LNCAP (cell line): Measurements from ENCODE around the gene ACAP2.

Source experiments
- TF ChIP-seq, protein P1 (sequence below): fragments of 450-650 bp; IDR thresholded peaks from 2 replicates; pipeline ENCODE4 v1.5.1; 2017; ENCODE audit warnings: mild to moderate bottlenecking

Gene ACAP2

DNA sequence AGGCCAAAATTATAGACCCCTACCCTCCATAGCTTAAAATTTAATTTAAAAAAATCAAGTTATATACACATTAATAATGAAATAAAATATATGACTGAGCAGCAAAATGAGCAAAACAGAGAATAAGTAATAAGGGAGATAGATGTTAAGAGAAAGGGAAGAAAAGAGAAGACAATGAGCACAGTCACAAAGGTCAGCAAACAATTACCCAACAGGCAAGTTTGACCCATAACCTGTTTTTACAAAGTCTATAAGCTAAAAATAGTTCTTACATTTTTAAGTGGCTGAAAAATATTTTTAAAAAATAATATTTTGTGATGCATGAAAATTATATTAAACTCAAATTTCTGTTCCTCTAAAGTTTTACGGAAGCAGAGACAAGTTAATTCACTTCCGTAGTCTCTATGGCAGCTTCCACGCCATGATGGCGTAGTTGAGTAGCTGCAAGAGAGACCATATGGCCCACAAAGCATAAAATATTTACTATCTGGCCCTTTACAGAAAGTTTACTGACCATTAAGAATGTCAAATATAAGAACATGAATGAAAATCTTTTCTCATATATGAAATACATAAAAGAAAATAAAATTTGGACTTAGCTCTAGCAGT, 47.5 kb downstream of the ACAP2 start:
- TF ChIP-seq, protein P1, sequence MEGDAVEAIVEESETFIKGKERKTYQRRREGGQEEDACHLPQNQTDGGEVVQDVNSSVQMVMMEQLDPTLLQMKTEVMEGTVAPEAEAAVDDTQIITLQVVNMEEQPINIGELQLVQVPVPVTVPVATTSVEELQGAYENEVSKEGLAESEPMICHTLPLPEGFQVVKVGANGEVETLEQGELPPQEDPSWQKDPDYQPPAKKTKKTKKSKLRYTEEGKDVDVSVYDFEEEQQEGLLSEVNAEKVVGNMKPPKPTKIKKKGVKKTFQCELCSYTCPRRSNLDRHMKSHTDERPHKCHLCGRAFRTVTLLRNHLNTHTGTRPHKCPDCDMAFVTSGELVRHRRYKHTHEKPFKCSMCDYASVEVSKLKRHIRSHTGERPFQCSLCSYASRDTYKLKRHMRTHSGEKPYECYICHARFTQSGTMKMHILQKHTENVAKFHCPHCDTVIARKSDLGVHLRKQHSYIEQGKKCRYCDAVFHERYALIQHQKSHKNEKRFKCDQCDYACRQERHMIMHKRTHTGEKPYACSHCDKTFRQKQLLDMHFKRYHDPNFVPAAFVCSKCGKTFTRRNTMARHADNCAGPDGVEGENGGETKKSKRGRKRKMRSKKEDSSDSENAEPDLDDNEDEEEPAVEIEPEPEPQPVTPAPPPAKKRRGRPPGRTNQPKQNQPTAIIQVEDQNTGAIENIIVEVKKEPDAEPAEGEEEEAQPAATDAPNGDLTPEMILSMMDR, result no peak

DNA sequence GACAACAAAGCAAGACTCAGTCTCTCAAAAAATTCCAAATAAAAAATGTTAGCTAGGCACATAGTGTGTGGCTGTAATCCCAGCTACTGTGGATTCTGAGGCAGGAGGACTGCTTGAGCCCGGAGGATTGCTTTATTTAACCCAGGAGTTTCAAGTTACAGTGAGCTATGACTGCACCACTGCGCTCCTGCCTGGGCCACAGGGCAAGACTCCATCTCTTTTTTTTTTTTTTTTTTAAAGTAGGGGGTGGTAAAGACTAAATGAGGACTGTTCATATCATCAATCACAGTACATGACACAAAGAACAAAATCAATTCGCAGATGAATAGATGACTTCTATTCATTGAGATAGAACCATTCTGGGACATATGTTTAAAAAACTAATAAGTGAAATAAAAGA, 48.1 kb downstream of the ACAP2 start:
- TF ChIP-seq, protein P1, result no peak

DNA sequence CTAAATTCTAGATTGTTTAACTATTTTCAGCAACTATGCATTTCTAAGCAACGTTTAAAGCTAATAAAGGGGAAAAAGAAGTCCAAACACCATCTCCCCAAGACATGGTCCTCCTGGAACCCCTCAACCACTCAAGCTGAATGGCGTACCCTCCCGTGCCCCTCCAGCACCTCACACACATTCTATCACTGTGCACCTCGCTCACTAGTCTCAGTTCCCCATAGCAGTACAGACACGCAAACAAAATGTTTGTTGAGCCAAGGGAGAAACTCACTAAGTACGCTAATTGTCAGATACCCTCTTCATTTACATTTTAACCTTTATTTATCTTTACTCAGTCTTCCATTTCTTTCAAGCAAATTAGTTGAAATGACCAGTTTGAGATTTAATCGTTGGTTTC, 48.8 kb downstream of the ACAP2 start:
- TF ChIP-seq, protein P1, result no peak

DNA sequence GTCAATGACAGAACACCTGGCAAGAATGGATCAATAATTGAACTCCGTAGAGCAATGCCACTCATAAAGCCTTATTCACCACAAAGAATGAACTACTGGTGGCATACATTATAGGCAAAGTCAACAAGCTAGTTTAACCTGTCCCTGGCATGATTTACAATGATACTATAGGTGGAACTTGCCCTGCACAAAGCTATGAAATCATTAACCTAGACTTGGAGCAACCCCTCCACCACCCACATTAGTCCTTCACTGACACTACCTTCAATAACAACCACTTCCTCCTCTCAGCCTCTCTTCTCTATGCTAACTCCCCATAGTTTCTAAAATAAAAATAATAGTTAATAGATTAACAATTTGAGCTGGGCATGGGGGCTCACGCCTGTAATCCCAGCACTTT, 54.4 kb downstream of the ACAP2 start:
- TF ChIP-seq, protein P1, result no peak

DNA sequence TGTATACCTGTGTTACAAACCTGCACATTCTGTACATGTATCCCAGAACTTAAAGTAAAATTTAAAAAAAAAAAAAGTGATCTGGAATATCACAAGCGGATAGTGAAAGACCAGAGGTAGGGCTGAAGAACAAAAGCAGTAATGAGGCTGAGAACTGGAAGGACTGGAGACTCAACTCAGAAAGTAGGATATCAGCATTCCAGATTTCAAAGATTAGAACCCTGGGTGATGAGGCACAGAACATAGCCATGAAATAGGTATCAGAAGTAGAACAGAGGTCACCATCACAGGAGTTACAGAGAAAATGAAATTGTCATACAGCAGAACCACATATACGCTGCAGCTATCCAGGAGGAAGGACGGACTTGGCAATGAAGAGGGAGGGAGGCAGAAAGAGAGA, 56.1 kb downstream of the ACAP2 start:
- TF ChIP-seq, protein P1, result no peak

DNA sequence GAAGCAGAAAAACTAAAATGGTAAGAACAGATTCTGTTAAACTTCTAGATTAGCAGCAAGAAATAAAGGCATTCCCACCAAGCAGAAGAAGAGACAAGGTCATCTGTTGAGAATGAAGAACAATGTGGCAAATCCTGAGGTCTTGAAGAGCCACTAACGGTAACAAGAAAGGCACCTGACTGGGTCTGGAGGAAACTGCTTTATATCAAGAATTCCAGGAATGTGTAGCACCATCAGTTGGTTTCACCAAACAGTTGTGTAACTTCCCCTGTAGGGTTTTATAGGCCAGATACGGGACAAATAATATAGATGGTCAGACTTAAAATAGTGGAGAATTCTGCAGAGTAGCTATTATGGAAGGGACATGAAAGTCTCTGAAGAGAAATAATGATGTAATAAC, 57.3 kb downstream of the ACAP2 start:
- TF ChIP-seq, protein P1, result no peak

DNA sequence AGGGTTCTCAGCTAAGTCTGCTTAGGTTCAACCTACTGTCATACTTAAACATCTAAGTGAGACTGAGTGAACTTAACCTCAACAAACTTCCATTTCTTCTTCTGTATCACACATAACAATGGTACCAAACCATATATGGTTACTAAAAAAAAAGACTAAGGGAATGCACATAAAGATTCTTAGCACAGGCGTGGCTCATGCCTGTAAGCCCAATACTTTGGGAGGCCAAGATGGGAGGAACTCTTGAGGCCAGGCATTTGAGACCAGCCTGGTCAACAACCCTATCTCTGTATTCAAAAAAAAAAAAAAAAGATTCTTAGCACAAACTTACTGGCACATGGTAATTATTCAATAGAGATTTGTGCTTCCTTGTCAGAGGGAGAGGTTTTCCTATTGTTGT, 57.9 kb downstream of the ACAP2 start:
- TF ChIP-seq, protein P1, result no peak

DNA sequence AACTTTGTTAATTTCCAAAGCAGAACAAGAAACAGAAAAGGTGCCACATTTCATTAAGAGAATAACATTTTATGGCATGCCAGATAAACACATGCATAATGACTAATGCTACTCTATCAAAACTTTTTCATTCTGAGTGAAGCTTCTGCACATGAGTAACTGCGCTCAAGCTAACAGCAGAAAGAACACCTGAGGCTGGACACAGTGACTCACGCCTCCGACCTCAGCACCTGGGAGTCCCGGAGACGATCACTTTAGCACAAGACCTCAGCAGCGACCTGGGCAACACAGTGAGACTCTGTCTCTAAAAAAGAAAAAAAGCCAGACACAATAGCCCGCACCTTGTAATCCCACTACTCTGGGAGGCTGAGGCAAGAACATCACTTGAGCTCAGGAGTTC, 70.6 kb downstream of the ACAP2 start:
- TF ChIP-seq, protein P1, result no peak
